Endothelial cell of umbilical vein (primary cell): ENCODE results near the gene SERPINB10. TPM values are rescaled to one million over a fixed set of nuclear protein-coding genes. Genes with fewer than 3 reads are reported as not detected.

Experiments used
- BruUV-seq: library from RNA; stranded (reverse); fragments of 400-500 nt; replicated peaks from 2 replicates; lab custom pipeline; 2021; lab: Mats Ljungman, UMichigan
- CTCF ChIA-PET: fragments of 300-600, 350-600 bp; sonication (Branson Sonifier 250); formaldehyde crosslinking; loops from one replicate; lab custom pipeline; 2021; ENCODE audit warnings: antibody characterized with exemption, inconsistent platforms; lab: Charles Lee
- POLR2A ChIA-PET: fragments of 300-600, 350-600 bp; sonication (Branson Sonifier 250); formaldehyde crosslinking; loops from one replicate; lab custom pipeline; 2021; ENCODE audit warnings: antibody characterized with exemption, inconsistent platforms; lab: Charles Lee
- DNase-seq: peaks from one replicate; pipeline ENCODE4 v3.0.0-alpha.2; 2011; ENCODE audit warnings: low read depth, low spot score
- FAIRE-seq: peaks from 2 replicates; lab custom pipeline; 2011; peaks lifted over from hg19 to GRCh38; lab: Jason Lieb, UNC
- H2AFZ ChIP-seq: 2 replicates; pipeline ENCODE4 v1.6.0; 2012; ENCODE audit warnings: low read depth, low read length, control low read depth, inconsistent platforms
- H3K27ac ChIP-seq: 2 replicates; pipeline ENCODE4 v1.5.1; 2011; ENCODE audit warnings: low read depth, mild to moderate bottlenecking, control low read depth, low read length, moderate library complexity; ENCODE audit not compliant: insufficient read depth
- H3K27me3 ChIP-seq, 2 experiments: 2 replicates each; pipeline versions ENCODE4 v1.6.0 to v1.6.1; 2011; ENCODE audit warnings: low read length in 2 of 2, mixed read lengths in 1 of 2; ENCODE audit not compliant: control insufficient read depth in 2 of 2, insufficient read depth in 2 of 2
- H3K36me3 ChIP-seq, 2 experiments: 2 replicates in 1 of 2; 3 replicates in 1 of 2; pipeline ENCODE4 v1.5.1; 2011; ENCODE audit warnings: low read length in 2 of 2, mild to moderate bottlenecking in 1 of 2, moderate library complexity in 1 of 2; ENCODE audit not compliant: control insufficient read depth in 2 of 2, insufficient read depth in 2 of 2; ENCODE audit errors: extremely low read depth in 1 of 2
- H3K4me1 ChIP-seq: 3 replicates; pipeline ENCODE4 v1.5.1; 2011; ENCODE audit warnings: mild to moderate bottlenecking, low read length; ENCODE audit not compliant: control insufficient read depth, insufficient read depth; ENCODE audit errors: extremely low read depth
- H3K4me2 ChIP-seq: 2 replicates; pipeline ENCODE4 v1.6.1; 2011; ENCODE audit warnings: low read length, control low read depth, mixed read lengths; ENCODE audit not compliant: insufficient read depth
- H3K4me3 ChIP-seq, 3 experiments: fragments of 200-600 bp in 1 of 3; sonication (generic), shearing (Covaris generic) in 1 of 3; replicated peaks in 1 of 3; 2 replicates each; pipeline ENCODE4 v1.5.1; 2011 to 2016; ENCODE audit warnings: control low read depth in 3 of 3, low read length in 3 of 3, mild to moderate bottlenecking in 2 of 3, inconsistent platforms in 1 of 3, low read depth in 1 of 3, moderate library complexity in 1 of 3; ENCODE audit not compliant: insufficient read depth in 1 of 3
- H3K79me2 ChIP-seq: 2 replicates; pipeline ENCODE4 v1.6.0; 2012; ENCODE audit warnings: low read length, inconsistent platforms; ENCODE audit not compliant: control insufficient read depth, insufficient read depth
- H3K9ac ChIP-seq: replicated peaks from 2 replicates; pipeline ENCODE3; 2011; ENCODE audit warnings: low read length, control low read depth; ENCODE audit not compliant: insufficient read depth; ENCODE audit errors: extremely low read depth
- H3K9me1 ChIP-seq: replicated peaks from 3 replicates; pipeline ENCODE4 v1.6.0; 2011; ENCODE audit warnings: mild to moderate bottlenecking, low read length; ENCODE audit not compliant: control insufficient read depth, insufficient read depth; ENCODE audit errors: extremely low read depth
- H3K9me3 ChIP-seq: replicated peaks from 2 replicates; pipeline ENCODE4 v1.5.1; 2012; ENCODE audit warnings: low read length, inconsistent platforms; ENCODE audit not compliant: control insufficient read depth, insufficient read depth
- H4K20me1 ChIP-seq: replicated peaks from 2 replicates; pipeline ENCODE3; 2011; ENCODE audit warnings: mild to moderate bottlenecking, low read length; ENCODE audit not compliant: control insufficient read depth, insufficient read depth; ENCODE audit errors: extremely low read depth
- CTCF ChIP-seq, 2 donors: IDR thresholded peaks; 1 replicate in 1 of 2; 2 replicates in 1 of 2; pipeline ENCODE4 v1.5.1; 2011; ENCODE audit warnings: low read length in 2 of 2, mild to moderate bottlenecking in 2 of 2, moderate library complexity in 2 of 2, control low read depth in 1 of 2, inconsistent platforms in 1 of 2, low read depth in 1 of 2; ENCODE audit not compliant: insufficient read depth in 1 of 2; ENCODE audit errors: extremely low read depth in 1 of 2
- EZH2 ChIP-seq: IDR thresholded peaks from 2 replicates; pipeline ENCODE4 v1.6.1; 2012; ENCODE audit warnings: borderline replicate concordance, low read depth, mild to moderate bottlenecking, moderate library complexity, low read length, inconsistent platforms; ENCODE audit not compliant: severe bottlenecking
- FOS ChIP-seq: IDR thresholded peaks from 2 replicates; pipeline ENCODE4 v1.6.1; 2011; ENCODE audit warnings: mild to moderate bottlenecking, low read length, moderate library complexity, borderline replicate concordance; ENCODE audit not compliant: insufficient read depth
- GATA2 ChIP-seq: IDR thresholded peaks from 2 replicates; pipeline ENCODE4 v1.7.0; 2011; ENCODE audit warnings: low read depth, mild to moderate bottlenecking, moderate library complexity, mixed read lengths, low read length; ENCODE audit not compliant: insufficient read length, insufficient read depth
- JUN ChIP-seq: IDR thresholded peaks from 2 replicates; pipeline ENCODE4 v1.6.1; 2011; ENCODE audit warnings: borderline replicate concordance, low read depth; ENCODE audit not compliant: insufficient read length, insufficient read depth
- MYC ChIP-seq: IDR thresholded peaks from one replicate; pipeline ENCODE4 v1.6.1; 2011; ENCODE audit warnings: mild to moderate bottlenecking, low read depth, low read length
- POLR2A ChIP-seq: IDR thresholded peaks from 2 replicates; pipeline ENCODE4 v1.6.1; 2012; ENCODE audit warnings: low read depth, mild to moderate bottlenecking, control low read depth, low read length
- POLR2AphosphoS5 ChIP-seq: IDR thresholded peaks from 2 replicates; pipeline ENCODE4 v1.6.1; 2012; ENCODE audit warnings: low read depth, mild to moderate bottlenecking, control low read depth, low read length, moderate library complexity; ENCODE audit not compliant: insufficient read depth
- dilution Hi-C: fragments of 300-500 bp; cut with MboI; formaldehyde crosslinking; loops from one replicate; pipeline ENCODE4 v1.15.0; 2019; ENCODE audit warnings: low sequenced_read_pairs; ENCODE audit not compliant: extremely low pct_ligation_motif_present
- intact Hi-C: fragments of 100-400 bp; cut with micrococcal nuclease; formaldehyde crosslinking; loops from one replicate; pipeline ENCODE4 v1.10.0; 2022
- polyA plus RNA-seq, 4 experiments: library from polyadenylated mRNA; depleted of rRNA in 3 of 4; stranded (reverse) in 3 of 4; unstranded in 1 of 4; fragments of >200 nt; gene quantifications; 2 replicates each; pipeline versions ENCODE4 v1.2.1 to v1.2.3, GENCODE V29; 2011 to 2012; ENCODE audit warnings: missing spikeins in 1 of 4
- total RNA-seq: library from RNA; stranded (reverse); gene quantifications from 2 replicates; pipeline ENCODE4 v1.2.3, GENCODE V29; 2021
- TF ChIP-seq, protein P1 (sequence below): IDR thresholded peaks from 2 replicates; pipeline ENCODE4 v1.6.1; 2011; ENCODE audit not compliant: insufficient read depth, insufficient read length

Gene SERPINB10
- total and polyA plus RNA-seq, 2 donors (not counting 3 experiments of a cell fraction or from before 2014, with no cell fraction given): not detected

DNA sequence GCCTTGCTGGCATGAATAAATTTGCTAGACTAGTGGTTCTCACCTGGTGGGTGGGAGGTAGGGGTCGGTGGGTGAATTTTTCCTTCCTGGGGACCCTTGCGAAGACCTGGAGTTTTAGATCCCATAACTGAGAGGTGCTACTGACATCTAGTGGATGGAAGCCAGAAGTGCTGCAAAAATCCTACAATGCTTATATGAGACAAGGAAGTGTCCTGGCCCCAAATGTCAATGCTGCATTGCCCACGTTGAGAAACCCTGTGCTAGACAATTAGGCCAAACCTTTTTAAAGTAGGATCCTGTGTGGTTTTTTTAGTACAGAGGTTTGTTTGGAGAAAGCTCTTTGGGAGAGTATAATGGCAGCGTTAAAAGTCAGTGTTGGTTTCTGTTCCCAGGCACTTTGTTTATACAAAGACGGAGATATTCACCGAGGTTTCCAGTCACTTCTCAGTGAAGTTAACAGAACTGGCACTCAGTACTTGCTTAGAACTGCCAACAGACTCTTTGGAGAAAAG lies 71.7 kb downstream of the SERPINB10 start:
- Histone ChIP-seq H3K4me3 (no peak overlapping the region), H2AFZ (no peak overlapping the region), H3K9me1 (no peaks in the 10 kb centered on the region), H3K4me1 (peaks cover 2% of the 10 kb centered on the region), H3K4me2 (peak overlapping the region; percentile 35), H3K27ac (no peak overlapping the region), H3K36me3 (peaks cover 6 to 7% of the 10 kb centered on the region in 2 experiments), H3K79me2 (peaks cover 35% of the 10 kb centered on the region), H3K9ac (no peak overlapping the region), H3K27me3 (no peaks in the 10 kb centered on the region), H3K9me3 (no peaks in the 10 kb centered on the region), H4K20me1 (no peaks in the 10 kb centered on the region)
- FAIRE-seq: peak; percentile 50
- intact Hi-C loops: loop anchor here (1.0 kb wide), 3 partner anchors 9 to 461 kb away; partner anchors contain the start of gene SERPINB8
- POLR2A ChIA-PET: no interaction called here
- dilution Hi-C loops: no loop called here
- CTCF ChIA-PET: interaction anchor here (0.6 to 0.8 kb wide), 2 partner anchors 9 to 16 kb away, joined by 3 read pairs; no protein-coding TSS in a partner anchor
- BruUV-seq: no TSS peak
- peak; percentile 73 for DNase-seq
- TF ChIP-seq POLR2AphosphoS5: no peak
- TF ChIP-seq CTCF (IDR thresholded peaks at IDR 0.05; ENCODE audit: extremely low read depth in 1 of 2, insufficient read depth in 1 of 2, low read depth in 1 of 2, low read length in 2 of 2): peak; percentile 83 to 84

GRCh38 chr18:63980027-63980426 lies 72.3 kb downstream of the SERPINB10 start:
- CTCF ChIA-PET: interaction anchor here (0.6 to 0.8 kb wide), 2 partner anchors 9 to 16 kb away, joined by 3 read pairs; no protein-coding TSS in a partner anchor
- intact Hi-C loops: no loop called here

More at GRCh38 chr18:63980027-63980426, 72.3 kb downstream of the SERPINB10 start:
- H3K79me2 ChIP-seq: peaks cover 29% of the 10 kb centered on the region
- no peaks in the 10 kb centered on the region for H3K9me3 ChIP-seq
- no peak for TF ChIP-seq MYC
- TF ChIP-seq FOS: no peak
- TF ChIP-seq EZH2: no peak
- no peak for TF ChIP-seq POLR2AphosphoS5
- no peak for TF ChIP-seq CTCF (IDR thresholded peaks at IDR 0.05; ENCODE audit: extremely low read depth in 1 of 2, insufficient read depth in 1 of 2, low read depth in 1 of 2, low read length in 2 of 2)
- TF ChIP-seq GATA2: no peak
- no peak for TF ChIP-seq JUN
- TF ChIP-seq, protein P1, sequence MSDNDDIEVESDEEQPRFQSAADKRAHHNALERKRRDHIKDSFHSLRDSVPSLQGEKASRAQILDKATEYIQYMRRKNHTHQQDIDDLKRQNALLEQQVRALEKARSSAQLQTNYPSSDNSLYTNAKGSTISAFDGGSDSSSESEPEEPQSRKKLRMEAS: no peak
- no peak for TF ChIP-seq POLR2A
- no peak overlapping the region for H3K9ac ChIP-seq
- H3K36me3 ChIP-seq: peaks cover 7 to 8% of the 10 kb centered on the region in 2 experiments
- H3K4me2 ChIP-seq: no peak overlapping the region
- H3K27ac ChIP-seq: no peak overlapping the region
- DNase-seq (no peak), FAIRE-seq (no peak)
- no peaks in the 10 kb centered on the region for H3K9me1 ChIP-seq
- no peak overlapping the region for H3K4me3 ChIP-seq
- dilution Hi-C loops: no loop called here
- peaks cover 2% of the 10 kb centered on the region for H3K4me1 ChIP-seq
- no TSS peak for BruUV-seq
- H2AFZ ChIP-seq: no peak overlapping the region
- H4K20me1 ChIP-seq: no peaks in the 10 kb centered on the region
- POLR2A ChIA-PET: no interaction called here
- no peaks in the 10 kb centered on the region for H3K27me3 ChIP-seq
